SK-N-SH treated with all-trans-retinoic acid at 6 μM for 48 hours (cell line): ENCODE results near the gene GARNL3.

Experiments
- ATAC-seq: fragments of 200-7000 bp; cut with Tn5 transposase; 3 replicates; pipeline ENCODE4 v1.9.1; 2020; ENCODE audit warnings: mild to moderate bottlenecking, moderate library complexity
- ARNTL ChIP-seq: fragments of 450-650 bp; formaldehyde crosslinking; IDR thresholded peaks from 2 replicates; pipeline ENCODE4 v1.5.0; 2020; ENCODE audit warnings: low read depth, mild to moderate bottlenecking, moderate library complexity, borderline replicate concordance
- BACH2 ChIP-seq: fragments of 250-450 bp; sonication (Bioruptor Pico); IDR thresholded peaks from 2 replicates; pipeline ENCODE4 v1.9.0; 2021; ENCODE audit warnings: mild to moderate bottlenecking, borderline replicate concordance
- CSDC2 ChIP-seq: fragments of 250-450 bp; sonication (Bioruptor Pico); IDR thresholded peaks from 2 replicates; pipeline ENCODE4 v1.5.0; 2020; ENCODE audit warnings: mild to moderate bottlenecking, moderate library complexity
- ESRRG ChIP-seq: fragments of 250-450 bp; sonication (Bioruptor Pico); IDR thresholded peaks from 2 replicates; pipeline ENCODE4 v1.6.1; 2021; ENCODE audit warnings: mild to moderate bottlenecking
- GLIS3 ChIP-seq: fragments of 250-450 bp; sonication (Bioruptor Pico); IDR thresholded peaks from 2 replicates; pipeline ENCODE4 v1.5.0; 2020; ENCODE audit warnings: mild to moderate bottlenecking, moderate library complexity
- ISL1 ChIP-seq: fragments of 250-450 bp; sonication (Bioruptor Pico); IDR thresholded peaks from 2 replicates; pipeline ENCODE4 v2.1.2; 2022; ENCODE audit warnings: mild to moderate bottlenecking, moderate library complexity
- OSR1 ChIP-seq: fragments of 250-450 bp; sonication (Bioruptor Pico); IDR thresholded peaks from 2 replicates; pipeline ENCODE4 v1.8.0; 2022; ENCODE audit warnings: moderate library complexity, mild to moderate bottlenecking, inconsistent platforms
- PPARA ChIP-seq: fragments of 250-450 bp; sonication (Bioruptor Pico); IDR thresholded peaks from 2 replicates; pipeline ENCODE4 v1.5.0; 2020; ENCODE audit warnings: mild to moderate bottlenecking, borderline replicate concordance
- RARB ChIP-seq: fragments of 250-450 bp; sonication (Bioruptor Pico); IDR thresholded peaks from 2 replicates; pipeline ENCODE4 v1.8.0; 2021; ENCODE audit warnings: mild to moderate bottlenecking, moderate library complexity
- SNAI2 ChIP-seq: fragments of 250-450 bp; sonication (Bioruptor Pico); IDR thresholded peaks from 2 replicates; pipeline ENCODE4 v1.5.0; 2020; ENCODE audit warnings: mild to moderate bottlenecking, moderate library complexity
- TCF4 ChIP-seq: fragments of 250-450 bp; sonication (Bioruptor Pico); IDR thresholded peaks from 2 replicates; pipeline ENCODE4 v1.8.0; 2021; ENCODE audit warnings: mild to moderate bottlenecking, moderate library complexity, borderline replicate concordance
- TOX ChIP-seq: fragments of 250-450 bp; sonication (Bioruptor Pico); IDR thresholded peaks from 2 replicates; pipeline ENCODE4 v1.8.0; 2021; ENCODE audit warnings: mild to moderate bottlenecking, moderate library complexity, borderline replicate concordance
- ZC3H10 ChIP-seq: fragments of 250-450 bp; sonication (Bioruptor Pico); IDR thresholded peaks from 2 replicates; pipeline ENCODE4 v1.5.1; 2021; ENCODE audit warnings: mild to moderate bottlenecking, moderate library complexity
- ZFP3 ChIP-seq: fragments of 250-450 bp; sonication (Bioruptor Pico); IDR thresholded peaks from 2 replicates; pipeline ENCODE4 v1.5.0; 2020; ENCODE audit warnings: mild to moderate bottlenecking, moderate library complexity
- ZNF565 ChIP-seq: fragments of 450-650 bp; formaldehyde crosslinking; conservative IDR thresholded peaks from 2 replicates; pipeline ENCODE4 v1.5.0; 2020; ENCODE audit warnings: low read depth, mild to moderate bottlenecking, moderate library complexity
- ZNF70 ChIP-seq: fragments of 450-650 bp; formaldehyde crosslinking; IDR thresholded peaks from 2 replicates; pipeline ENCODE4 v1.5.0; 2020; ENCODE audit warnings: mild to moderate bottlenecking, moderate library complexity
- ZNF8 ChIP-seq: fragments of 450-650 bp; formaldehyde crosslinking; IDR thresholded peaks from 2 replicates; pipeline ENCODE4 v1.5.0; 2020; ENCODE audit warnings: mild to moderate bottlenecking, moderate library complexity
- TF ChIP-seq, protein P1 (sequence below): fragments of 250-450 bp; sonication (Bioruptor Pico); IDR thresholded peaks from 2 replicates; pipeline ENCODE4 v1.8.0; 2020; ENCODE audit warnings: mild to moderate bottlenecking, moderate library complexity, borderline replicate concordance
- TF ChIP-seq, protein P2 (sequence below): fragments of 250-450 bp; sonication (Bioruptor Pico); IDR thresholded peaks from 2 replicates; pipeline ENCODE4 v1.5.1; 2021; ENCODE audit warnings: mild to moderate bottlenecking, moderate library complexity
- TF ChIP-seq, protein P3 (sequence below): fragments of 250-450 bp; sonication (Bioruptor Pico); IDR thresholded peaks from 2 replicates; pipeline ENCODE4 v1.8.0; 2021; ENCODE audit warnings: low read depth, mild to moderate bottlenecking, moderate library complexity, borderline replicate concordance
- TF ChIP-seq, protein P4 (sequence below): fragments of 250-450 bp; sonication (Bioruptor Pico); IDR thresholded peaks from 2 replicates; pipeline ENCODE4 v1.5.0; 2020; ENCODE audit warnings: mild to moderate bottlenecking, moderate library complexity
- TF ChIP-seq, protein P5 (sequence below): fragments of 250-450 bp; sonication (Bioruptor Pico); IDR thresholded peaks from 2 replicates; pipeline ENCODE4 v1.5.1; 2020; ENCODE audit warnings: low read depth, mild to moderate bottlenecking, moderate library complexity

GARNL3 gene

DNA sequence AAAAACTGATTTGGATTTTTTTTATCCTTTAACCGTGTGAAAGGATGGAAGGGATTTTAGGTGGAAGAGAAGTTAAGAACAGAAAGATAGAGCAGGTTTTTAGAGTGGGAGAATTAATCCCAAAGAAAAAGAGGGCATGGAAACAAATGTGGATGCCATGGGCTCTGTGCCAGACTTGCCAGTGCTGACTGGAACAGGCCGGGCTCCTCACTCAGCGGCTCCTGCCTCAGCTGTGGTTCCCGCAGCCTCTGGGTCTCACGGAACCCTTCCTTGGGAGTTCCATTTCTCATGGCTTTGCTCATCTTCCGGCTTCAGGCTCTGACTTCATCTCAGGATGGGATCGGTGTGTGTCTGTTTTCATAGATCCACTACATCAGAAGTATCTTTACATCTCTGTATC lies 102.0 kb downstream of the GARNL3 start:
- TF ChIP-seq OSR1 (CRISPR knock-in tag) (no peak), ZFP3 (CRISPR knock-in tag) (no peak), ARNTL (CRISPR knock-in tag) (no peak), BACH2 (no peak), ZC3H10 (no peak), ISL1 (CRISPR knock-in tag) (no peak), GLIS3 (no peak), ESRRG (CRISPR knock-in tag) (no peak), ZNF70 (CRISPR knock-in tag) (no peak)
- TF ChIP-seq, protein P1, sequence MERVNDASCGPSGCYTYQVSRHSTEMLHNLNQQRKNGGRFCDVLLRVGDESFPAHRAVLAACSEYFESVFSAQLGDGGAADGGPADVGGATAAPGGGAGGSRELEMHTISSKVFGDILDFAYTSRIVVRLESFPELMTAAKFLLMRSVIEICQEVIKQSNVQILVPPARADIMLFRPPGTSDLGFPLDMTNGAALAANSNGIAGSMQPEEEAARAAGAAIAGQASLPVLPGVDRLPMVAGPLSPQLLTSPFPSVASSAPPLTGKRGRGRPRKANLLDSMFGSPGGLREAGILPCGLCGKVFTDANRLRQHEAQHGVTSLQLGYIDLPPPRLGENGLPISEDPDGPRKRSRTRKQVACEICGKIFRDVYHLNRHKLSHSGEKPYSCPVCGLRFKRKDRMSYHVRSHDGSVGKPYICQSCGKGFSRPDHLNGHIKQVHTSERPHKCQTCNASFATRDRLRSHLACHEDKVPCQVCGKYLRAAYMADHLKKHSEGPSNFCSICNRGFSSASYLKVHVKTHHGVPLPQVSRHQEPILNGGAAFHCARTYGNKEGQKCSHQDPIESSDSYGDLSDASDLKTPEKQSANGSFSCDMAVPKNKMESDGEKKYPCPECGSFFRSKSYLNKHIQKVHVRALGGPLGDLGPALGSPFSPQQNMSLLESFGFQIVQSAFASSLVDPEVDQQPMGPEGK (CRISPR knock-in tag) = no peak
- no peak for ATAC-seq

DNA sequence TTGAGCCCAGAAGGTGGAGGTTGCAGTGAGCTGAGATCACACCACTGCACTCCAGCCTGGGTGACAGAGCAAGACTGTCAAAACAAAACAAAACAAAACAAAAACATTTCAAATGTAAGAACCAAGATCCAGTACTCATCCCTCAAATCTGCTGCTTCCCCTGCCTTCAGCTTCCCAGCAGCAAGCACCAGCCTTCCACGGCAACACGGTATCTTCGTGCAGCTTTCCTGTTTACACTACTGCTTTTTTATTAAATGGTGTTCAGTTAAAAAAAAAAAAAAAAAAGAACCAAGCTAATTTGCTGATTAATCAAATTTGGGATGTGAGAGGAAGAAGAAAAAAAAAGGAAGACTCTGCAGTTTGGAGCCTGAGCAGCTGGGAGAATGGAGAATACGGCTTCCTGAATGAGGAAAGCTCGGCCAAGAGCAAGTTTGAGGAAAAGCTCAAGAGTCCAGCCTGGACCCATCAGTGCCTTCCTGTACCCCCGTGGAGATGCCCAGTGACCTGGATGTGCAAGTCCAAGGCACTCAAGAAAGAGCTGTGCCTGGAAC lies 104.4 kb downstream of the GARNL3 start:
- no peak for ATAC-seq
- no peak for TF ChIP-seq GLIS3
- TF ChIP-seq TOX = no peak
- TF ChIP-seq ISL1 (CRISPR knock-in tag) = no peak
- TF ChIP-seq, protein P2, sequence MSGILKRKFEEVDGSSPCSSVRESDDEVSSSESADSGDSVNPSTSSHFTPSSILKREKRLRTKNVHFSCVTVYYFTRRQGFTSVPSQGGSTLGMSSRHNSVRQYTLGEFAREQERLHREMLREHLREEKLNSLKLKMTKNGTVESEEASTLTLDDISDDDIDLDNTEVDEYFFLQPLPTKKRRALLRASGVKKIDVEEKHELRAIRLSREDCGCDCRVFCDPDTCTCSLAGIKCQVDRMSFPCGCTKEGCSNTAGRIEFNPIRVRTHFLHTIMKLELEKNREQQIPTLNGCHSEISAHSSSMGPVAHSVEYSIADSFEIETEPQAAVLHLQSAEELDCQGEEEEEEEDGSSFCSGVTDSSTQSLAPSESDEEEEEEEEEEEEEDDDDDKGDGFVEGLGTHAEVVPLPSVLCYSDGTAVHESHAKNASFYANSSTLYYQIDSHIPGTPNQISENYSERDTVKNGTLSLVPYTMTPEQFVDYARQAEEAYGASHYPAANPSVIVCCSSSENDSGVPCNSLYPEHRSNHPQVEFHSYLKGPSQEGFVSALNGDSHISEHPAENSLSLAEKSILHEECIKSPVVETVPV (CRISPR knock-in tag) = no peak
- TF ChIP-seq ZNF8 (CRISPR knock-in tag) = no peak
- TF ChIP-seq CSDC2 = no peak
- no peak for TF ChIP-seq PPARA
- TF ChIP-seq ZC3H10 = no peak
- TF ChIP-seq, protein P1 (CRISPR knock-in tag) = no peak
- no peak for TF ChIP-seq ESRRG (CRISPR knock-in tag)
- TF ChIP-seq SNAI2 (CRISPR knock-in tag) = no peak
- TF ChIP-seq, protein P3, sequence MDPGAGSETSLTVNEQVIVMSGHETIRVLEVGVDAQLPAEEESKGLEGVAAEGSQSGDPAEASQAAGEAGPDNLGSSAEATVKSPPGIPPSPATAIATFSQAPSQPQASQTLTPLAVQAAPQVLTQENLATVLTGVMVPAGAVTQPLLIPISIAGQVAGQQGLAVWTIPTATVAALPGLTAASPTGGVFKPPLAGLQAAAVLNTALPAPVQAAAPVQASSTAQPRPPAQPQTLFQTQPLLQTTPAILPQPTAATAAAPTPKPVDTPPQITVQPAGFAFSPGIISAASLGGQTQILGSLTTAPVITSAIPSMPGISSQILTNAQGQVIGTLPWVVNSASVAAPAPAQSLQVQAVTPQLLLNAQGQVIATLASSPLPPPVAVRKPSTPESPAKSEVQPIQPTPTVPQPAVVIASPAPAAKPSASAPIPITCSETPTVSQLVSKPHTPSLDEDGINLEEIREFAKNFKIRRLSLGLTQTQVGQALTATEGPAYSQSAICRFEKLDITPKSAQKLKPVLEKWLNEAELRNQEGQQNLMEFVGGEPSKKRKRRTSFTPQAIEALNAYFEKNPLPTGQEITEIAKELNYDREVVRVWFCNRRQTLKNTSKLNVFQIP (CRISPR knock-in tag) = no peak
- no peak for TF ChIP-seq ZFP3 (CRISPR knock-in tag)
- no peak for TF ChIP-seq ZNF565
- TF ChIP-seq OSR1 (CRISPR knock-in tag) = no peak
- TF ChIP-seq BACH2 = no peak
- no peak for TF ChIP-seq RARB (CRISPR knock-in tag)

DNA sequence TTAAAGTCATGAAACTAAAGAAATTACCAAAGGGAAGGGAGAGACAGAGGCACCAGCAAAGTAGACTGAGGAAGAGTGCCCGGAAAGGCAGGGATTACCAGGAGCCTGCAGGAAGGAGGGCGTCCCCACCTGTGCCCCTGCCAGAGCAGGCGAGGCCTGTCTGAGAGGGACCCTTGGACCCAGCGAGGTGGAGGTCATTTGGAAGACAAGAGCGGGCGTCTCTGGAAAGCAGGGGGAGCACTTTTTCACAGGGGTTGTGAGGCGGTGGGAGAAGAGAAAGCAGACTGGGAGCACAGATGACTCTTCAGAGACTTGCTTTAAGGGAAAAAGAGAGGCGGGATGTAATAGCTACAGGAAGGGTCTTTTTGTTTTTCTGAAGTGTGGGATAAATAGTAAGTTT lies 104.9 kb downstream of the GARNL3 start:
- ATAC-seq = no peak
- TF ChIP-seq BACH2 (no peak), ESRRG (CRISPR knock-in tag) (no peak), TOX (no peak), OSR1 (CRISPR knock-in tag) (no peak), ARNTL (CRISPR knock-in tag) (no peak), TCF4 (CRISPR knock-in tag) (no peak), GLIS3 (no peak), ZNF70 (CRISPR knock-in tag) (no peak), ZFP3 (CRISPR knock-in tag) (no peak), ZNF8 (CRISPR knock-in tag) (no peak), RARB (CRISPR knock-in tag) (no peak), ZNF565 (no peak), ZC3H10 (no peak)
- TF ChIP-seq, protein P4, sequence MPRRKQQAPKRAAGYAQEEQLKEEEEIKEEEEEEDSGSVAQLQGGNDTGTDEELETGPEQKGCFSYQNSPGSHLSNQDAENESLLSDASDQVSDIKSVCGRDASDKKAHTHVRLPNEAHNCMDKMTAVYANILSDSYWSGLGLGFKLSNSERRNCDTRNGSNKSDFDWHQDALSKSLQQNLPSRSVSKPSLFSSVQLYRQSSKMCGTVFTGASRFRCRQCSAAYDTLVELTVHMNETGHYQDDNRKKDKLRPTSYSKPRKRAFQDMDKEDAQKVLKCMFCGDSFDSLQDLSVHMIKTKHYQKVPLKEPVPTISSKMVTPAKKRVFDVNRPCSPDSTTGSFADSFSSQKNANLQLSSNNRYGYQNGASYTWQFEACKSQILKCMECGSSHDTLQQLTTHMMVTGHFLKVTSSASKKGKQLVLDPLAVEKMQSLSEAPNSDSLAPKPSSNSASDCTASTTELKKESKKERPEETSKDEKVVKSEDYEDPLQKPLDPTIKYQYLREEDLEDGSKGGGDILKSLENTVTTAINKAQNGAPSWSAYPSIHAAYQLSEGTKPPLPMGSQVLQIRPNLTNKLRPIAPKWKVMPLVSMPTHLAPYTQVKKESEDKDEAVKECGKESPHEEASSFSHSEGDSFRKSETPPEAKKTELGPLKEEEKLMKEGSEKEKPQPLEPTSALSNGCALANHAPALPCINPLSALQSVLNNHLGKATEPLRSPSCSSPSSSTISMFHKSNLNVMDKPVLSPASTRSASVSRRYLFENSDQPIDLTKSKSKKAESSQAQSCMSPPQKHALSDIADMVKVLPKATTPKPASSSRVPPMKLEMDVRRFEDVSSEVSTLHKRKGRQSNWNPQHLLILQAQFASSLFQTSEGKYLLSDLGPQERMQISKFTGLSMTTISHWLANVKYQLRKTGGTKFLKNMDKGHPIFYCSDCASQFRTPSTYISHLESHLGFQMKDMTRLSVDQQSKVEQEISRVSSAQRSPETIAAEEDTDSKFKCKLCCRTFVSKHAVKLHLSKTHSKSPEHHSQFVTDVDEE (CRISPR knock-in tag) = no peak
- TF ChIP-seq, protein P5, sequence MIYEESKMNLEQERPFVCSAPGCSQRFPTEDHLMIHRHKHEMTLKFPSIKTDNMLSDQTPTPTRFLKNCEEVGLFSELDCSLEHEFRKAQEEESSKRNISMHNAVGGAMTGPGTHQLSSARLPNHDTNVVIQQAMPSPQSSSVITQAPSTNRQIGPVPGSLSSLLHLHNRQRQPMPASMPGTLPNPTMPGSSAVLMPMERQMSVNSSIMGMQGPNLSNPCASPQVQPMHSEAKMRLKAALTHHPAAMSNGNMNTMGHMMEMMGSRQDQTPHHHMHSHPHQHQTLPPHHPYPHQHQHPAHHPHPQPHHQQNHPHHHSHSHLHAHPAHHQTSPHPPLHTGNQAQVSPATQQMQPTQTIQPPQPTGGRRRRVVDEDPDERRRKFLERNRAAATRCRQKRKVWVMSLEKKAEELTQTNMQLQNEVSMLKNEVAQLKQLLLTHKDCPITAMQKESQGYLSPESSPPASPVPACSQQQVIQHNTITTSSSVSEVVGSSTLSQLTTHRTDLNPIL (CRISPR knock-in tag) = no peak
- TF ChIP-seq, protein P3 (CRISPR knock-in tag) = no peak
- TF ChIP-seq, protein P1 (CRISPR knock-in tag) = no peak
